Mesenchymal stem cell (in vitro differentiated cells and primary cell): Measurements from ENCODE around the gene RGS9.

ENCODE experiments used
- DNase-seq: peaks from one replicate; pipeline ENCODE4 v3.0.0-alpha.2; 2013
- H2AFZ ChIP-seq: one replicate; pipeline ENCODE4 v1.6.1; 2013; ENCODE audit warnings: low read depth, mild to moderate bottlenecking, control low read depth, inconsistent platforms, low read length, moderate library complexity
- H2AK5ac ChIP-seq: 2 replicates; pipeline ENCODE4 v1.6.1; 2013; ENCODE audit warnings: low read length, moderate library complexity, mild to moderate bottlenecking, inconsistent platforms; ENCODE audit not compliant: severe bottlenecking
- H2BK120ac ChIP-seq: one replicate; pipeline ENCODE4 v1.6.1; 2013; ENCODE audit warnings: low read depth, mild to moderate bottlenecking, inconsistent platforms, low read length, moderate library complexity
- H2BK12ac ChIP-seq, 2 experiments: one replicate each; pipeline ENCODE4 v1.6.1; 2013; ENCODE audit warnings: inconsistent platforms in 2 of 2, low read length in 2 of 2, mild to moderate bottlenecking in 2 of 2, moderate library complexity in 2 of 2, control low read depth in 1 of 2
- H2BK15ac ChIP-seq: one replicate; pipeline ENCODE4 v1.6.1; 2013; ENCODE audit warnings: mild to moderate bottlenecking, low read depth, inconsistent platforms; ENCODE audit not compliant: poor library complexity, severe bottlenecking
- H2BK5ac ChIP-seq: 2 replicates; pipeline ENCODE4 v1.6.1; 2013; ENCODE audit warnings: low read depth, mild to moderate bottlenecking, low read length, control low read depth, inconsistent platforms; ENCODE audit not compliant: poor library complexity, severe bottlenecking
- H3K14ac ChIP-seq, 2 experiments: one replicate each; pipeline ENCODE4 v1.6.1; 2013; ENCODE audit warnings: inconsistent platforms in 2 of 2, low read length in 2 of 2, control low read depth in 1 of 2, mild to moderate bottlenecking in 1 of 2, moderate library complexity in 1 of 2
- H3K18ac ChIP-seq, 2 experiments: one replicate each; pipeline ENCODE4 v1.6.1; 2013; ENCODE audit warnings: inconsistent platforms in 2 of 2, low read length in 2 of 2, control low read depth in 1 of 2, low read depth in 1 of 2, mild to moderate bottlenecking in 1 of 2
- H3K23ac ChIP-seq, 2 experiments: one replicate each; pipeline ENCODE4 v1.6.1; 2013; ENCODE audit warnings: inconsistent platforms in 2 of 2, low read length in 2 of 2, mild to moderate bottlenecking in 2 of 2, moderate library complexity in 2 of 2, control low read depth in 1 of 2
- H3K27ac ChIP-seq: 2 replicates; pipeline ENCODE4 v1.5.1; 2013; ENCODE audit warnings: mild to moderate bottlenecking, moderate library complexity, low read length, control low read depth, inconsistent platforms; ENCODE audit not compliant: poor library complexity, severe bottlenecking
- H3K27me3 ChIP-seq, 2 experiments: 2 replicates each; pipeline versions ENCODE4 v1.6.1 to v1.7.0; 2013; ENCODE audit warnings: low read length in 2 of 2, mild to moderate bottlenecking in 2 of 2, moderate library complexity in 2 of 2, control low read depth in 1 of 2, inconsistent platforms in 1 of 2; ENCODE audit not compliant: control insufficient read depth in 1 of 2, insufficient read depth in 1 of 2
- H3K36me3 ChIP-seq, 2 experiments: 2 replicates each; pipeline versions ENCODE4 v1.6.1 to v1.7.0; 2013; ENCODE audit warnings: low read length in 2 of 2, control low read depth in 1 of 2, inconsistent platforms in 1 of 2, low read depth in 1 of 2, mild to moderate bottlenecking in 1 of 2; ENCODE audit not compliant: insufficient read depth in 2 of 2, control insufficient read depth in 1 of 2
- H3K4ac ChIP-seq, 2 experiments: one replicate each; pipeline ENCODE4 v1.6.1; 2013; ENCODE audit warnings: inconsistent platforms in 2 of 2, low read length in 2 of 2, mild to moderate bottlenecking in 2 of 2, moderate library complexity in 2 of 2, control low read depth in 1 of 2, low read depth in 1 of 2
- H3K4me1 ChIP-seq: 2 replicates; pipeline ENCODE4 v1.6.1; 2013; ENCODE audit warnings: low read depth, low read length, control low read depth; ENCODE audit not compliant: control insufficient read depth, insufficient read depth
- H3K4me2 ChIP-seq: 2 replicates; pipeline ENCODE4 v1.6.1; 2013; ENCODE audit warnings: low read length, mild to moderate bottlenecking, inconsistent platforms; ENCODE audit not compliant: poor library complexity, severe bottlenecking
- H3K4me3 ChIP-seq, 2 experiments: 2 replicates each; pipeline versions ENCODE4 v1.5.1 to v1.7.0; 2013; ENCODE audit warnings: low read length in 2 of 2, mild to moderate bottlenecking in 2 of 2, control low read depth in 1 of 2, low read depth in 1 of 2; ENCODE audit not compliant: insufficient read depth in 1 of 2
- H3K79me1 ChIP-seq: replicated peaks from 2 replicates; pipeline ENCODE4 v1.6.1; 2013; ENCODE audit warnings: mild to moderate bottlenecking, control low read depth, low read length, inconsistent platforms; ENCODE audit not compliant: poor library complexity, severe bottlenecking
- H3K9ac ChIP-seq: 2 replicates; pipeline ENCODE4 v1.7.0; 2013; ENCODE audit warnings: mild to moderate bottlenecking, low read length, moderate library complexity
- H3K9me3 ChIP-seq: 2 replicates; pipeline ENCODE4 v1.7.0; 2013; ENCODE audit warnings: mild to moderate bottlenecking, low read length; ENCODE audit not compliant: control insufficient read depth
- H4K8ac ChIP-seq: one replicate; pipeline ENCODE4 v1.6.1; 2013; ENCODE audit warnings: inconsistent platforms, mild to moderate bottlenecking, low read length, moderate library complexity
- H4K91ac ChIP-seq: one replicate; pipeline ENCODE4 v1.6.1; 2013; ENCODE audit warnings: mild to moderate bottlenecking, low read length, inconsistent platforms
- WGBS: methylation state at CpG from one replicate; pipeline ENCODE4 v1.1.7; 2013; ENCODE audit warnings: mixed read lengths; 5-methylcytosine and 5-hydroxymethylcytosine counted together

The RGS9 gene

DNA sequence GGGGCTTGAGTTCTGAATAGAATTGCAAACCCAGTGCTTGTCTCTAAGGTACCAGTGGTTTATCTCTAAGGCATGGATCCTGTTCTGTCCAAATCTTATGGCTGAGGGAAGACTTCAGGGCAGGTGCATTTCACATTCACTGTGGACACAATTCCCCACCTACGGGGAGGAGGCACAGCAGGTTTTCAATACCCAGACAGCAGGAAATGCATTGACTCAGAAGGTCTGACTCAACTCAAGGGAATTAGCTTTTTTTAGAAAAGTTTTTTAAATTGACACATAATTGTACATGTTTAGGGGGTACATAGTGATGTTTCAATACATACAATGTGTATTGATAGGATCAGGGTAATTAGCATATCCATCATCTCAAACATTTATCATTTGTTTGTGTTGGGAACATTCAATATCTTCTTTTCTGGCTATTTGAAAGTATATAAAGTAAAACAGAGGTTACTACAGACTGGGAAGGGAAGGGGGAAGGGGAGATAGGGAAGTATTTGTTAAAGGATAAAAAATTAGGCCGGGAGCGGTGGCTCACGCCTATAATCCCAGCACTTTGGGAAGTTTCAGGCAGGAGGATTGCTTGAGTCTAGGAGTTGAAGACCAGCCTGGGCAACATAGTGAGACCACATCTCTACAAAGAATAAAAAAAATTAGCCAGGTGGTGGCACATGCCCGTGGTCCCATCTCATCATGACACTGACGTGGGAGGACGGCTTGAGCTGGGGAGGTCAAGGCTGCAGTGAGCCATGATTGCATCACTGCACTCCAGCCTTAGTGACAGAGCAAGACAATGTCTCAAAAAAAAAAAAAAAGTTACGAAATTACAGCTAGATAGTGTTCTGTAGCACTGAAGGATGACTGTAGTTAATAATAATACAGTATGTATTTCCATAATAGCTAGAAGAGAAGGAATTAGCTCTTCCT is 54.9 kb downstream of the RGS9 start:
- H3K18ac ChIP-seq, result peak overlapping the region in 1 of 2 experiments; percentile 56
- H2BK12ac ChIP-seq, result peak overlapping the region in 1 of 2 experiments; percentile 86
- H2AFZ ChIP-seq, result no peak overlapping the region
- H3K36me3 ChIP-seq, result no peaks in the 10 kb centered on the region
- no peaks in the 10 kb centered on the region for H3K27me3 ChIP-seq
- H2AK5ac ChIP-seq, result no peak overlapping the region
- WGBS, result 31% methylated on average over 6 of the region's 8 CpGs
- no peak overlapping the region for H3K4me3 ChIP-seq
- H2BK15ac ChIP-seq, result peak overlapping the region; percentile 52
- no peak overlapping the region for H2BK120ac ChIP-seq
- H3K4ac ChIP-seq, result peak overlapping the region in 1 of 2 experiments; percentile 41
- no peak overlapping the region for H3K4me2 ChIP-seq
- no peak overlapping the region for H4K91ac ChIP-seq
- peak overlapping the region; percentile 76 for H2BK5ac ChIP-seq
- peak; percentile 81 for DNase-seq
- H3K9ac ChIP-seq, result no peak overlapping the region
- H3K79me1 ChIP-seq, result no peaks in the 10 kb centered on the region
- H3K9me3 ChIP-seq, result peaks cover 4% of the 10 kb centered on the region
- H3K27ac ChIP-seq, result peak overlapping the region; percentile 88
- H3K23ac ChIP-seq, result no peak overlapping the region
- no peak overlapping the region for H4K8ac ChIP-seq
- H3K14ac ChIP-seq, result no peak overlapping the region
- H3K4me1 ChIP-seq, result peaks cover 9% of the 10 kb centered on the region

DNA sequence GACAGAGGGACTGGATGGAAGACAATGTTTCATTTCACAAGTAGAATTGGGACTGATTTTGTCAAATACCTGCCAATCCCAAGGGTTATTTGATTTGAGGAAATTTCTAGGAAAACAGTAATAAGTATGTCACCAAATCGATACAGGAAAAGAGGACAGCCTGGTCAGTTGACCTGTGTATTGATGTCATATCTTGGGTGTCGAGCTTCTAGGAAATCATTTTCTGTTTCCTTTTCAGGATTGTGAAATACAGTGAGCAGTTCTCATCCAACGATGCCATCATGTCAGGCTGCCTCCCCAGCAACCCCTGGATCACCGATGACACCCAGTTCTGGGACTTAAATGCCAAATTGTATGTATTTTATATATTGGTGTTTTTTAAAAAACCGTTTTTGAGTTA is 56.1 kb downstream of the RGS9 start:
- H2AK5ac ChIP-seq, result peak overlapping the region; percentile 33
- no peak overlapping the region for H3K9ac ChIP-seq
- H3K4me3 ChIP-seq, result no peak overlapping the region
- no peak overlapping the region for H3K4me2 ChIP-seq
- H2BK5ac ChIP-seq, result no peak overlapping the region
- H2BK12ac ChIP-seq, result no peak overlapping the region
- H3K27ac ChIP-seq, result no peak overlapping the region
- no peak overlapping the region for H3K14ac ChIP-seq
- H3K36me3 ChIP-seq, result no peaks in the 10 kb centered on the region
- H3K23ac ChIP-seq, result no peak overlapping the region
- H2BK15ac ChIP-seq, result no peak overlapping the region
- no peaks in the 10 kb centered on the region for H3K79me1 ChIP-seq
- DNase-seq, result peak; percentile 67
- H3K18ac ChIP-seq, result no peak overlapping the region
- no peak overlapping the region for H3K4ac ChIP-seq
- WGBS, result 73% methylated on average over 4 of the region's 5 CpGs
- H4K91ac ChIP-seq, result no peak overlapping the region
- no peak overlapping the region for H2AFZ ChIP-seq
- H3K4me1 ChIP-seq, result peaks cover 9% of the 10 kb centered on the region
- no peaks in the 10 kb centered on the region for H3K9me3 ChIP-seq
- no peaks in the 10 kb centered on the region for H3K27me3 ChIP-seq
- no peak overlapping the region for H4K8ac ChIP-seq
- H2BK120ac ChIP-seq, result no peak overlapping the region

DNA sequence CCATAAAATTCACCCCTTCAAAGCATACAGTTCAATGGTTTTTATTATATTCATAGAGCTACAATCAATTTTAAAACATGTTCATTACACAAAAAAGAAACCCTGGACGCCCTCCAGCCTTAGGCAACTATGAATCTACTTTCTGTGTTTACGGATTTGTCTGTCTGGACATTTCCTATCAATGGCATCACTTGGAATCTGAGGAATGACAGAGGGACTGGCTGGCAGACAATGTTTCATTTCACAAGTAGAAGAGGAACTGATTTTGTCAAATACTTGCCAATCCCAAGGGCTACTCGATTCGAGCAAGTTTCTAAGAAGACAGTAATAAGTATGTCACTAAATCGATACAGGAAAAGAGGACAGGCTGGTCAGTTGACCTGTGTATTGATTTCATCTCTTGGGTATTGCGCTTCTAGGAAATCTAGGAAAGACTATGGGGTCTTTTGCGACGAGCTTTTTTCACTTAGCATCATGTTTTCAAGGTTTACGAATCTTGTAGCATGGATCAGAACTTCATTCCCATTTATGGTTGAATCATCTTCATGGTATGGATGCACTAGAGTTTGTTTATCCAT is 56.6 kb downstream of the RGS9 start:
- Histone ChIP-seq H2BK120ac (no peak overlapping the region), H3K14ac (no peak overlapping the region), H3K4ac (no peak overlapping the region), H3K23ac (no peak overlapping the region), H3K18ac (no peak overlapping the region), H3K36me3 (no peaks in the 10 kb centered on the region), H2BK5ac (no peak overlapping the region), H3K9me3 (no peaks in the 10 kb centered on the region), H3K4me2 (no peak overlapping the region), H3K27ac (no peak overlapping the region), H3K4me3 (no peak overlapping the region), H2BK15ac (no peak overlapping the region), H4K8ac (no peak overlapping the region), H3K27me3 (no peaks in the 10 kb centered on the region), H2AFZ (no peak overlapping the region), H3K9ac (no peak overlapping the region), H2AK5ac (no peak overlapping the region), H2BK12ac (peak overlapping the region in 1 of 2 experiments; percentile 46), H4K91ac (no peak overlapping the region), H3K4me1 (peaks cover 9% of the 10 kb centered on the region), H3K79me1 (no peaks in the 10 kb centered on the region)
- 58% methylated on average over 9 of the region's 9 CpGs for WGBS
- peak; percentile 52 for DNase-seq

DNA sequence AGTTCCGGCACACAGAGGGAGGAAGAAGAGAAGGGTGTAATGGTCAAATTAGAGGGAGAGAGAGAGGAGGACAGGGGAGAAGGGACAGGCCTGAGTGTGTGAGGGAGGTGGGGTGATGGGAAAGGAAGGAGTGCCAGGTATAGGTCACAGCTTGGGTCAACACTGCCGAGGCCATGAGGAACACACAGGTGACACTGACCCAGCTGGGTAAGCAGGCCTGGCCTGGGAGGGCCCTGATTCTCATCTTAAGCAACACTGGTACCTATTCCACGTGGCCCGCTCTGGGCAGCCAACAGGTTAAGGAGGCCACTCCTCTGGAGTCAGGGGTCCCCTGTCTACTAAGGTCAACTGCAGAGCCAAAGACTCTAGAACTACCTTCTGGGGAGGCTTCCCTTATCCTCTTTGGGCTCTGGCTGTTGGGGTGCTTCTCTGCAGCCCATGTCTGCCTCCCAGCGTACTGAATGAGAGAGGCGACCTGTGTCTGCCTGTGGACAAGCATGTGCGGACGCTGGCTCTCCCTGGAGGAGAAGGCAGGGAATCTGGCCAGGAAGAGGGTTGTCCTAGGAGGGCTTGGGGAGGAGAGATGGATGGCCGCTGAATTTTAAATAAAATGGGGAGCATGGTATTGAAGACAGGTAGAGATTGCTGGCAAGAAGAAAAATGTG is 57.6 kb downstream of the RGS9 start:
- Histone ChIP-seq H3K27ac (no peak overlapping the region), H3K9me3 (no peaks in the 10 kb centered on the region), H4K8ac (no peak overlapping the region), H3K4ac (peak overlapping the region in 1 of 2 experiments; percentile 61), H3K14ac (peak overlapping the region in 1 of 2 experiments; percentile 90), H3K27me3 (no peaks in the 10 kb centered on the region), H3K9ac (no peak overlapping the region), H2BK5ac (no peak overlapping the region), H2AK5ac (peak overlapping the region; percentile 36), H2BK15ac (no peak overlapping the region), H3K4me1 (peaks cover 9% of the 10 kb centered on the region), H3K23ac (peak overlapping the region in 1 of 2 experiments; percentile 73), H3K79me1 (no peaks in the 10 kb centered on the region), H2AFZ (no peak overlapping the region), H2BK12ac (peak overlapping the region in 1 of 2 experiments; percentile 89), H3K36me3 (no peaks in the 10 kb centered on the region), H3K18ac (peak overlapping the region in 1 of 2 experiments; percentile 72), H2BK120ac (no peak overlapping the region), H3K4me3 (no peak overlapping the region), H3K4me2 (no peak overlapping the region), H4K91ac (peak overlapping the region; percentile 60)
- DNase-seq, result no peak
- WGBS, result 98% methylated on average over 9 of the region's 9 CpGs
